Stimulated activated naive CD4-positive, alpha-beta T cell (primary cell): ENCODE data around the gene ADAT1.

ENCODE experiments used
- DNase-seq, 6 experiments: peaks; one replicate each; lab custom pipeline; 2025; lab: John Stamatoyannopoulos, UW

ADAT1 gene

GRCh38 chr16:75622761-75623605 lies at the start of gene ADAT1:
Gene ADAT1, minus strand, starts transcription at chr16:75623281. Its CDS starts 2,482 bp downstream, at chr16:75620799.
- peak; percentile 94 to 99 (median 96) for DNase-seq

DNA sequence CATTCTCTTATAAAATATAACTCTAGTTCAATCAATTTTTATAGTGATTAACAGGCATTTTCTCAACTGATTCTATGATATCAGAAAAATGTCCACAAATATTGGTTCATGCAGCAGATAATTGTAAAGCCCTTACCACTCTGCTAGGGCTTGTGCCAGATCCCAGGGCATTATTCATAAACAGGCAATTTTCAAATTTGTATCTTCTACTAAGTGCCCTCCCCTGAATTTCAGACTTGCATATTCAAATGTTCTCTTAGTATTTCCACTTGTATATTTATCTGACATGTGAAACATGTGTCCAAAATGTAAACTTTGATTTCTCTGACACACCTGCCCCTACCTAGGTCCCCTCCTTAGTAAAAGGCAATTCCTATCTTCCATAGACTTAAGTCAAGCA lies 44.4 kb upstream of the ADAT1 start:
- no peak for DNase-seq

- DNase-seq, result no peak
These were observed 37.7 kb upstream of the ADAT1 start for GRCh38 chr16:75660726-75661302.

- DNase-seq, result no peak
These were observed 37.2 kb upstream of the ADAT1 start for GRCh38 chr16:75660321-75660720.

- DNase-seq, result peak in 1 of 6 experiments; percentile 2
These were observed 35.1 kb upstream of the ADAT1 start for GRCh38 chr16:75658175-75658574.

GRCh38 chr16:75653922-75654321 lies 30.8 kb upstream of the ADAT1 start:
- no peak for DNase-seq

- DNase-seq, result peak; percentile 76 to 88 (median 82)
These were observed 25.4 kb upstream of the ADAT1 start for GRCh38 chr16:75648265-75649076.

DNA sequence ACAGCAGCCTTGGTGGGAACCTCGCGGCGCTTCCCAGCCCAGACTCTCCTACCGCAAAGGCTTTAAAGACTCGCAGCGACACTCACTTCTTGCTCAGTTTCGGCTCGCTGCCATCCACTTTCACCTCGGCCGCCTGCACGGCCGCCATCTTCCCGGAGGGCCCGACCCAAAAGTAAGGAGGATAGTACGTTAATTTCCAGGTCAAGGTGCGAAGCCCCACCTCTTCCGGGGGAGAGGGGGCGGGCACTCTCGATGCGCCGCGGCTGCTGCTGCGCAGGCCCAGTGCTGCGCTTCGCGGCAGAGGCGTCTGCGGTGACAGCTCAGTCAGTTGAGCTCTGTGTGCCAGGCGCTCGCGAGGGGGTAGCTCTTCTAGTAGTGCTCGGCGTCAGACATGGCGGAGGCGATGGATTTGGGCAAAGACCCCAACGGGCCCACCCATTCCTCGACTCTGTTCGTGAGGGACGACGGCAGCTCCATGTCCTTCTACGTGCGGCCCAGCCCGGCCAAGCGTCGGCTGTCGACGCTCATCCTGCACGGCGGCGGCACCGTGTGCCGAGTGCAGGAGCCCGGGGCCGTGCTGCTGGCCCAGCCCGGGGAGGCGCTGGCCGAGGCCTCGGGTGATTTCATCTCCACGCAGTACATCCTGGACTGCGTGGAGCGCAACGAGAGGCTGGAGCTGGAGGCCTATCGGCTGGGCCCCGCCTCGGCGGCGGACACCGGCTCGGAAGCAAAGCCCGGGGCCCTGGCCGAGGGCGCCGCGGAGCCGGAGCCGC lies 24.6 kb upstream of the ADAT1 start, which contains the start of the genes KARS1 and TERF2IP:
KARS1 (minus strand) TSS at position 174 of the 773 bp plus-strand sequence; CDS start at position 148, 26 bp downstream.
TERF2IP (plus strand) TSS at position 282 of the 773 bp plus-strand sequence; CDS start at position 392, 110 bp downstream.
- peak; percentile 91 to 93 (median 92) for DNase-seq

GRCh38 chr16:75647112-75647491 lies 24.0 kb upstream of the ADAT1 start:
- no peak for DNase-seq

- peak in 3 of 6 experiments; percentile 13 to 20 (median 20) for DNase-seq
These were observed 21.3 kb upstream of the ADAT1 start for GRCh38 chr16:75644240-75645012.

- DNase-seq, result no peak
These were observed 17.5 kb upstream of the ADAT1 start for GRCh38 chr16:75640598-75640997.

DNA sequence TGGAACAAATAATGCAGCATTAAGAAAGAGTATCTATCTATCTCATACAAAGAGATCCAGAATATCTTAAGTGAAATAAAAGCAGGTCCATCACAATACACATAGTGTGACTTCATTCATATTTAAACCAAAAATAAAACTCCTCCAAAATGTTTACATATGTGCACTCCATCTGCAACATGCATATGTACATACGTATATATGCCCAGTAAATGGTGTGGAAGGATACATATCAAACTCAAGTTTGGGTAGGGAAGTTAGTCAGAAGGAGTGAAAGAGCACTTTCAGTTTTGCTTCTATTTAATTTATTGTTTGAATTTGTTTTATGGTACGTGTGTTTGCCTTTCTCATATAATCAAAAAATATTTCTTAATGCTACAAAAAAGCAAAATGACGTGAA lies 12.0 kb upstream of the ADAT1 start:
- DNase-seq, result no peak

DNA sequence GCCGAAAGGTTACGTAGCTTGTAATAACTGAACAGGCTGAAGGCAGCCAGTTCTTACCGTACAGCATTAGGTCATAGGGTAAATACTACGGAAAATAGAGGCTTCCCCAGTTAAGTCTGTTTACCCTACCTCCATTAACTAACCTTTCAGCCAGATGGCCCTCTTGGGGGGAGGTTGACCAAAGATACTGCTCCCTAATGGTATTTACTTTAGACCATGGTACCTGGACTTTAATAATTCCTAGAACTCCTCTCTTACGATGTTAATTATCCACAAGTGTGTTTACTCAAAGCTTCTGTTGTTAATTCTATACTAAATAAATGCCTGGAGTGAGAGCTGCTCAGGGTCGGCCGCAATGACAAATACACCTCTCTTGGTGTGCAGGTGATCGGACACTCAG lies 9.8 kb upstream of the ADAT1 start:
- DNase-seq, result no peak

GRCh38 chr16:75630052-75630451 lies 7.0 kb upstream of the ADAT1 start:
- DNase-seq, result no peak

DNA sequence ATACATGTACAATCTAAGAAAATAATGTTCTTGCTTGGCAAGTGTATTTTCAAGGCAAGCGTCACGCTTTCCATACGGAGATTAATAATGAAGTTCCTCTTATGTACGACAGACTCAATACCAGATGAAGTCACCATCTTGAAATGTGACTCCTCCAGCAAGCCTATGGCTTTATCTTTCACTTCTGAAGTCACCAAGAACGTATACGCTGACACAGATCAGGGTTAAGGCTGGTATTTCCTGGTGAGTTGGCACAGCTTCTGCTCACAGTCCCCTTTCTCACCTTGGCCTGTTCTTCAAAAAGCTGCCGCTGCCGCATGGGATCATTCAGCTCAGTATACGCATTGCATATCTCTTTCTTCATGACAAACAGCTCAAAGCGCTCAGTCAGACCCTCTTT lies 6.1 kb upstream of the ADAT1 start:
- DNase-seq, result no peak

- no peak for DNase-seq
These were observed 5.3 kb upstream of the ADAT1 start for GRCh38 chr16:75628351-75628750.

GRCh38 chr16:75627851-75628250 lies 4.8 kb upstream of the ADAT1 start:
- DNase-seq, result peak in 2 of 6 experiments; percentile 3 to 10

DNA sequence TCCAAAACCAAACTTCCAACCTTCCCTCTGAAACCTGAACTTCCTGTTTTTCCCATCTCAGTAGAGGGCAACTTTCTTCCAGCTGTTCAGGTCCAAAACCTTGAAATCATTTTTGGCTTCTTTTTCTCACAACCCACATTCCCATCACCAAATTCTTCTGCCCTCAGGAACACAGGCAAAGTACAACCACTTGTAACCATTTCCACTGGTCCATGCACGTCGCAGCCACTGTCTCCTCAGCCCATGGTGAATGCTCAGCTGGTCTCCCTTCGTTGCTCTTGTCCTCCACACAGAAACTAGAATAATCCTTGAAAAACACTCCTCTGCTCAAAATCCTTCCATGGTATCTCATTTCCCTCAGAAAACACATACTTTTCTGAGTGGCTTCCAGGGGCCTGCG lies 3.7 kb upstream of the ADAT1 start:
- DNase-seq, result no peak

DNA sequence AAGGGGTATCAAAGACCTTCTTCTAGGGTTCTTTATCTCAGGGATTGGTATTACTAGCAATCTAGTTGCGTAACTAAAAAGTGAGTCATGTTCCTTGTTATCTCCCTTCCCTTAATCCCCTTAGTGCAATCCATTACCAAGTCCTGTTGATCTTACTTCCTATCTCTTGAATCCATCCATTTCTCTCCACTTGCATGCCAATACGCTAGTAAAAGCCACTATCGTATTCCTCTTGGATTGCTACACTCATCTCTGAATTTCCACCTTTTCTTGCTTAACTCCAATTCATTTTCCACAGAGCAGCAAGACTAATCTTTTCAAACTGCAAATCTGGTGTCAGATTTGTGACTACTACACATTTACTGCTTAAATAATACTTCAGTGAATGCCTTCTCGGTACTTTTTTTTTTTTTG lies 1.8 kb upstream of the ADAT1 start:
- no peak for DNase-seq

DNA sequence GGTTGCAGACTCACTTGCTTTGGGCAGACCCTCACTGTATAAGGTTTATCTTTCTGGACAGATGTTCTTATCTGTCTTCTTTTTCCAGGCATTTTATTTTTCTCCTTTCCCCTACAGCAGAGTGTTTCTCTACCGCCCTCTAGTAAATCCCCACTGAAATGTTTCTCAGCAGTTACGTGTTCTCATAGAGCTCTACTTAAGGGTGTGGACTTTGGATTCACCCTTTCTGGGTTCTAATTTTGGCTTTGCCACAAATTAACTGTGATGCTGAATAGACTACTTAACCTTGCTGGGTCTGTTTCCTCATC lies 2.0 kb downstream of the ADAT1 start:
- DNase-seq, result peak in 2 of 6 experiments; percentile 4 to 9
